Renal cortex interstitium (tissue), 11 donors: ENCODE measurements around the gene RCOR1. TPM values are rescaled to one million over a fixed set of nuclear protein-coding genes. Genes with fewer than 3 reads are reported as not detected.

Experiments used
- DNase-seq, 11 donors: peaks; one replicate each; pipeline ENCODE4 v3.0.0-alpha.2; 2013; ENCODE audit warnings: low read depth in 9 of 11, low spot score in 4 of 11; ENCODE audit errors: extremely low read depth in 1 of 11
- polyA plus RNA-seq, 3 donors: library from polyadenylated mRNA; unstranded; fragments of 120-200 nt; gene quantifications; one replicate each; pipeline ENCODE4 v1.2.1, GENCODE V29; 2013; ENCODE audit not compliant: insufficient read length in 3 of 3

Gene RCOR1
- polyA plus RNA-seq, 3 donors, result 35.8 to 43.1 (median 38.0) TPM

GRCh38 chr14:102584871-102585869, 7.3 kb upstream of the RCOR1 start:
- no peak for DNase-seq

GRCh38 chr14:102586420-102587104, 5.9 kb upstream of the RCOR1 start:
- DNase-seq, result no peak

DNA sequence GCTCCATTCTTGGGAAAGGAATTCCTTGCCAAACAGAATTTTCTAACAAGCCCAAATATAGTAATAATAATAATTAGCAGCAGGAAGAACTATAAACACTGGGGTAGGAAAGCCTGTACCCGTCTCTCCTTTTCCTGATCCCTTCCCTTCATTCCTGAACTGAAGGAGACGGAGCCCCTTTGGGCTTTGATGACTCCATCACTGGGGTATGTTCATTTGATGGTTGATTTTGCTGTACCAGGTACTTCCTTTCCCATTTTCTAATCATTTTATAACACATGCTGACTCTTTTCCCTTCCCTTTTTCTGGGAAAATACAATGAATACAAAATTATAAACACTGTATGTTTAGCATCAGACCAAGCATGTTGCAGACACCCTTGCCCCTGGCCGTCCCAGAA, 3.6 kb upstream of the RCOR1 start:
- DNase-seq, result no peak

DNA sequence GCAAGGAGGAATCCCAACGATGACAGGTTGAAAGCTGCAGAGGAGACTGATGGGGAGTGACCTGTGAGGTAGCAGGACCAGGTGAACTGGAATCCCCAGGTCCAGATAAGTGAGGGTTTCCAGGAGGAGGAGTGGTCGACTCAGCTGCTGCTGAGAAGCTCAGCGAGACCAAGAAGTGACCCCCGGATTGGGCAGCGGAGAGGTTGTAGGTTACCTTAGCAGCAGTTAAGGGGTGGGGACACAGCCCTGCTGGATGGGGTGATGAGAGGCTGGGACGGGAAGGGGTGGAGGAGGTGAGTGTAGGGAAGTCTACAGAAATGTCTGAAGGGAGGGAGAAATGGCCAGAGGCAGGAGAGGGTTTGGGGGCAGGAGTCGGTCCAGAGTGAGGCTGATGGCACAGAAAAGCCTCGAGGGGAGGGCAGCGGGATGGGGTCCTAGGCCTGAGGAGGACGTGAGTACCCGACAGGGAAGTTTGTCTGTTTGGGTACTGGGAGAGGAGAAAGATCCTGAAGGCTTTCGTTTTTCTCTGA, 2.6 kb upstream of the RCOR1 start:
- DNase-seq, result no peak

- DNase-seq, result no peak
Measured at GRCh38 chr14:102590667-102591099, 1.8 kb upstream of the RCOR1 start.

DNA sequence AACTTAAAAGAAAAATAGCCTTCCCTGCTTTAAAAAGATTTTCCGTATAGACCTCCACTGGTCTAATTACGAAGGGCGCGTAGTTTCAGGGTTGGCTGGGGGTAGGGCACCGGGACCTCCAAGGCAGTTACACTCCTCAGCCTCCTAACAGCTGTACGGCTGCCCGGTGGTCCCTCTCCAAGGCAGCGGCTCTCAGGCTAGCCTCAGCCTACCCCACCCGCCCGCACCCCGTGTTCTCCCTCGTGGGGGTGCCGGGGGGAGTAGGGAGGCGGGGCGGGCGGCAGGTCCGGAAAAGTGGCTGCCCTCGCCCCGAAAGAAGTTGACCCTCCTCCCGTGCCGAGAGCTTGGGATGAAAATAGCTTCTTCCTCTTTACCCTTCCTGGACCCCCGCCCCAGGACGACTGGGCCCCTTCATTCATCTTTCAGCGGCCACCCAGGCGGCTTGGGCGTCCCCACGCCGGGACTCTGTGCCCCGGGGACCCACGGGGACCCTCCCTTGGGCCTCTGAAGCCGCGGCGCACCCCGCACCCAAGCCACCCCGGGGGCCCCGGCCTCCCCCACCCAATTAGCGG, 991 bp upstream of the RCOR1 start:
- no peak for DNase-seq

DNA sequence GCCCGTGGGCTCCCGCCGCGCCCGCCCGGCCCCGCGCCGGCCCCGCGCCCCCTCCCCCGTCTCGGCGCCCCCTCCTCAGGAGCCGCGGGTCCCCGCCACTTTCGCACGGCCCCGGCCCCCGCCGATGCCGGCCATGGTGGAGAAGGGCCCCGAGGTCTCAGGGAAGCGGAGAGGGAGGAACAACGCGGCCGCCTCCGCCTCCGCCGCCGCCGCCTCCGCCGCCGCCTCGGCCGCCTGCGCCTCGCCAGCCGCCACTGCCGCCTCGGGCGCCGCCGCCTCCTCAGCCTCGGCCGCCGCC, 263 bp downstream of the RCOR1 start:
- no peak for DNase-seq

- no peak for DNase-seq
Measured at GRCh38 chr14:102593061-102593824, 794 bp downstream of the RCOR1 start.

GRCh38 chr14:102593825-102594137, 1.3 kb downstream of the RCOR1 start:
- no peak for DNase-seq

DNA sequence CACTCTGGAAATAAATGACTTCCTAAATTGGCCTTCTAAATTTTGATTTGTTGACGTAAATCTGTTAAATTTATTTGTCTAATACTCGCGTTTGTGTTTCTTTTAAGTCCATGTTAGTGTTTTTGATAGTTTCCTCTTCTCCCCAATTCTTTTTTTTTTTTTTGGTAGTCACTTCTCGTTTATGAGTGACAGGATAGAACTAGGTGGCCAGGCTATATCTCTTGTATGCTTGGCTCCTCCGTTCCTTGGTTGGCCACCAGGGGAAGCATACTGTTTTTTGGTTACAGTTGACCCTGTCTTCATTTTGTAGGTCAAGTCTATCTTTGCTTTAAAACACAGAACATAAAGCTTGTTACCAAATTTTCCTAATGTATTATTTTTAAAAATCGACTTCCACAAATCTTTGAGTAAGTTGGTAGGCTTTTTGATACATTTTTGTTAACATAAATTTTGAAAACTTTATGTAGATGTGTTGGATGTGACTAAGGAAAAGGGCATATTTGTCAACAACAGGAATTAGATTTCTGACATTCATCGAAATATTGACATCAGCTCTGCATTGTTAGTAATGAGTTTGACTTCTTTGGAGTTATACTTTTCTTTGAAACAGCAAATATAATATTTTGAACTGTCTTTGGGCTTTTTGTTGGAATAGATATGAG, 2.2 kb downstream of the RCOR1 start:
- DNase-seq, result no peak

- DNase-seq, result no peak
Measured at GRCh38 chr14:102601378-102601925, 9.0 kb downstream of the RCOR1 start.

DNA sequence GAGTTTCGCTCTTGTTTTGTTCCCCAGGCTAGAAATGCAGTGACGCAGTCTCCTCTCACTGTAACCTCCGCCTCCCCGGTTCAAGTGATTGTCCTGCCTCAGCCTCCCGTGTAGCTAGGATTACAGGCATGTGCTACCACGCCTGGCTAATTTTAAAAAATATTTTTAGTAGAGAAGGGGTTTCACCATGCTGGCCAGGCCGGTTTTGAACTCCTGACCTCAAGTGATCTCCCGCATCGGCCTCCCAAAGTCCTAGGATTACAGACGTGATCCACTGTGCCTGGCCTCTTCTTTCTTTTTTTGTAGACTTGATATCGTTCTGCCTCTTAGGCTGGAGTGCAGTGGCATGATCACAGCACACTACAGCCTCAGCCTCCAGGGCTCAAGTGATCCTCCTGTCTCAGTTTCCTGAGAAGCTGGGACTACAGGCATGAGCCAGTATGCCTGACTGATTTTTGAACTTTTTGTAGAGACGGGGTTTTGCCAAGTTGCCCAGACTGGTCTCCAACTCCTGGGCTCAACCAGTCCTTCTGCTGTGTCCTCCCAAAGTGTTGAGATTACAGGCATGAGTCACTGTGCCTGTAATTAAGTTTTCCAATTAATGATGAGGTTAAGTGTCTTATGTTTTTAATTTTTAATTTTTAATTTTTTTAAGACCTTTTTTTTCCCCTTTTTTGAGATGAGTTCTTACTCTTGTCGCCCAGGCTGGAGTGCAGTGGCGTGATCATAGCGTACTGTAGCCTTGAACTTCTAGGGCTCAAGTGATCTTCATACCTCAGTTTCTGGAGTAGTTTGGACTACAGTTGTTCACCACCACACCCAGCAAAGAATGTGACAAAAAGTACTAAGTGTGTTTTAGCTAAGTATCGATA, 10.2 kb downstream of the RCOR1 start:
- DNase-seq, result no peak

DNA sequence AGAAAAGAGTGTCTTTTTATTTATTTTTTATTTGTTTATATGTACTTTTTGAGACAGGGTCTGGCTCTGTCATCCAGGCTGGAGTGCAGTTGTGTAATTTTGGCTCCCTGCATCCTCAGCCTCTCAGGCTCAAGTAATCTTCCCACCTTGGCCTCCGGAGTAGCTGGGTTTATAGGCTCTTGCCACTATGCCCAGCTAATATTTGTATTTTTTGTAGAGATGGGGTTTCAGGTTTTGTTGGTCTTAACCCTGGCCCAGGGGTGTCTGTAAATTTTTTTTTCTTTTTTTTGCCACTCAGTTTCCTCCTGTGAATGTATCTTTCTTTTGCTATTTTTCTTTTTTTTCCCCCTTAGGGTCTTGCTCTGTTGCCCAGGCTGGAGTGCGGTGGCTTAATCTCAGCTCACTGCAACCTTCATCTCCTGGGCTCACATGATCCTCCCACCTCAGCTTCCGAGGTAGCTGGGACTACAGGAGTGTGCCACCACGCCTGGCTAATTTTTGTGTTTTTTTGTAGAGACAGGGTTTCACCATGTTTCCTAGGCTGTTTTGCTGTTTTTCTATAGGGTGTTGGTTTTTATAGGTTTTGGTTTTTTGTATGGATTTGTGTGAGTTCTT, 11.0 kb downstream of the RCOR1 start:
- no peak for DNase-seq

- no peak for DNase-seq
Measured at GRCh38 chr14:102604183-102604582, 11.7 kb downstream of the RCOR1 start.

DNA sequence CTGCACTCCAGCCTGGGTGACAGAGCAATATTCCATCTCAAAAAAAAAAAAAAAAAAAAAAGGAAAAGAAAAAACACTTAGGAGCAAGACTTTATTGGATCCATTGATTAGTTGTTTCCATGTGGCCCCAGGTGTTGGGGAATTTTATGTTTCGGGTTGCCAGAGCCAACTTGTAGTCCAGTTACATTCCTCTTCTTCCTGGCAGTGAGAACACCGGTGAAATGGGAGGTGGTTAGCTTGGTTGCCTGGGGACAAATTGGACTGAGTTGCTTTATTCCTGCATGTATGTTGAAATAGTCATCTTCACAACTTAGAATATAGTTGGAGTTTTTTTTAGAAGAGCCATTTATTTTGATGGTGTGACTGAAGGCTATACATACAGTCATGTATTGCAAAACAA, 12.6 kb downstream of the RCOR1 start:
- DNase-seq, result no peak

DNA sequence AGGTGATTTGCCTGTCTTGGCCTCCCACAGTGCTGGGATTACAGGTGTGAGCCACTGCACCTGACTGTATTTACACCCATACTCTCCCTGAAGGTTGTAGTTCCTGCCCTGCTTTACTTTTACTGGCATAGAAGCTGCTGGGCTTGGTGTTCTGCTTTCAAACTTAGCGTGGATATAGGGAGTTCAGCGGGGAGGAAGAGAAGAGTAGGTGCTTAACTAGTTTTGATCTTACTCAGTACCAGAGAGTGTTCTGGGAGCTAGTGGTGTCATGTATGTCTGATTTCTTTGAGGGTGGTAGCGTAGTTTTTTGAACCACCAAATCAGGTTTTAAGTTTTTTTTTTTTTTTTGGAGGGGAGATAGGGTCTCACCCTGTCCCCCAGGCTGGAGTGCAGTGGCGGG, 13.8 kb downstream of the RCOR1 start:
- DNase-seq, result no peak

DNA sequence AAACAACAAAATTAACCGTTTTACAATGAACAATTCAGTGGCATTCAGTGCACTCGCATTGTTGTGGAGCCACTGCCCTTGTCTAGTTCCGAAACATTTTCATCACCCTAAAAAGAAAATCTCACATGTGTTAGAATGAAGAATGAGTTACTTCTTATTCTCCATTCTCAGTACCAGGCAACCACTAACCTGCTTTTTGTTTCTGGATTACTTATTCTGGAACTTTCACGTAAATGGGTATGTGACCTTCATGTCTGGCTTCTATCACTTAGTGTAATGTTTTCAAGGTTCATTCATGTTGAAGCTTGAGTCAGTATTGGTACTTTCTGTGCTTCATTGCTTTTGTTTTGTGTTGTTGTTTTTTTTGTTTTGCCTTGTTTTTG, 15.6 kb downstream of the RCOR1 start:
- DNase-seq, result no peak
